Stomach (tissue), 9 donors: ENCODE results near the gene ZNHIT1. TPM values are rescaled to one million over a fixed set of nuclear protein-coding genes. Genes with fewer than 3 reads are reported as not detected.
A peak's percentile ranks its signal among the peaks of the same experiment; 100 is the strongest.
"Not testable (repeated sequence)": the region's sequence is repeated elsewhere in the genome, so short reads cannot be mapped to it uniquely, and the experiment has no call there.

Source experiments
- DNase-seq, 2 donors: peaks; one replicate each; pipeline versions ENCODE4 v3.0.0 to v3.0.0-alpha.2; 2013 to 2019
- H3K27ac ChIP-seq, 5 donors: fragments of 200-600 bp in 4 of 5; sonication (generic) in 4 of 5; one replicate each; pipeline ENCODE4 v1.5.1; 2013 to 2019; ENCODE audit warnings: mild to moderate bottlenecking in 1 of 5, moderate library complexity in 1 of 5
- H3K27me3 ChIP-seq, 3 donors: fragments of 200-600 bp; sonication (generic); one replicate each; pipeline ENCODE4 v1.5.1; 2017 to 2019; ENCODE audit warnings: mixed run types in 1 of 3
- H3K36me3 ChIP-seq, 4 donors: fragments of 200-600 bp; sonication (generic); 1 replicate in 3 of 4; 2 replicates in 1 of 4; pipeline ENCODE4 v1.5.1; 2016 to 2019
- H3K4me1 ChIP-seq, 4 donors: fragments of 200-600 bp; sonication (generic); one replicate each; pipeline ENCODE4 v1.5.1; 2016 to 2019
- H3K4me3 ChIP-seq, 4 donors: fragments of 200-600 bp; sonication (generic) in 3 of 4; one replicate each; pipeline ENCODE4 v1.5.1; 2016 to 2019; ENCODE audit warnings: mild to moderate bottlenecking in 1 of 4
- H3K9me3 ChIP-seq, 4 donors: fragments of 200-600 bp; sonication (generic); one replicate each; pipeline ENCODE4 v1.5.1; 2016 to 2019
- EP300 ChIP-seq: sonication (generic); formaldehyde crosslinking; IDR thresholded peaks from one replicate; pipeline ENCODE4 v1.6.1; 2017; ENCODE audit warnings: antibody characterized with exemption
- POLR2A ChIP-seq, 4 donors: fragments of 450-650 bp; IDR thresholded peaks; one replicate each; pipeline ENCODE4 v1.6.1; 2016; ENCODE audit warnings: antibody characterized with exemption in 4 of 4, control low read depth in 2 of 4, mild to moderate bottlenecking in 1 of 4, moderate library complexity in 1 of 4
- POLR2AphosphoS5 ChIP-seq, 3 donors: sonication (generic); formaldehyde crosslinking; IDR thresholded peaks; one replicate each; pipeline ENCODE4 v1.6.1; 2016; ENCODE audit warnings: antibody characterized with exemption in 3 of 3
- WGBS, 5 donors: extraction: QIAGEN DNeasy Blood & Tissue Kit in 3 of 5; methylation state at CpG; one replicate each; pipeline versions ENCODE4 v1.1.5 to v1.1.7; 2013 to 2018; 5-methylcytosine and 5-hydroxymethylcytosine counted together
- intact Hi-C: fragments of 100-400 bp; cut with DNase I; formaldehyde crosslinking; loops from one replicate; pipeline ENCODE4 v1.15.1; 2023; ENCODE audit warnings: low total_unique reads
- polyA plus RNA-seq, 3 donors: library from polyadenylated mRNA; stranded (reverse); fragments of 200-250 nt; gene quantifications; one replicate each; pipeline ENCODE4 v1.2.3, GENCODE V29; 2013
- total RNA-seq, 5 donors: library from RNA; depleted of rRNA; stranded (reverse); fragments of >200 nt; gene quantifications; one replicate each; pipeline versions ENCODE4 v1.1.0 to v1.2.3, GENCODE V29; 2014 to 2016
- TF ChIP-seq, protein P1 (sequence below), 7 experiments: fragments of 450-650 bp in 4 of 7; fragments of 200-600 bp in 3 of 7; sonication (generic) in 3 of 7; IDR thresholded peaks; one replicate each; pipeline ENCODE4 v1.5.1; 2016 to 2019; ENCODE audit warnings: antibody characterized with exemption in 7 of 7, control low read depth in 2 of 7, mild to moderate bottlenecking in 1 of 7
- donor health status: healthy with polysubstance abuse.
- donor health status: Bipolar disorder and iron deficiency.
- donor health status: healthy.

Gene ZNHIT1
- total and polyA plus RNA-seq, 8 donors: 22.8 to 170 (median 115) TPM

DNA sequence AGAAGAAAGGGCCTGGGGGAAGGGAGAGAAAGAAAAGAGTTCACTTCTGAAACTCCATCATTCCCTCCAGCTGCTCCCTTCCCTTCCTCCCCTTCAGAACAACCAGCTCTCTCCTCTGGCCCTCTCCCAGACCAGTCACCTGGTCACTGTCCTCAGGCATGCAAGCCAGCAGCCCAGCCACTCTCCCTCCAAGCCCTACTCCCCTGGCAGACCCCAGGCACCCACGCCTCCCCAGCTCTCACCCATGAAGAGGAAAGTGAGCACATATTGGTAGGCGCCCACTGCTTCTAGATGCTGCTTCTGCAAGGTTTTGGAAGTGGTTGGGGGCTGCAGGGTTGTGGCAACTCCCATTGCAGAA is 17.5 kb upstream of the ZNHIT1 start:
- intact Hi-C loops: no loop called here
- H3K4me3 ChIP-seq: no peak overlapping the region
- no peak overlapping the region for H3K27ac ChIP-seq
- H3K9me3 ChIP-seq: no peaks in the 10 kb centered on the region
- peaks cover 11 to 18% (median 16%) of the 10 kb centered on the region in 4 donors for H3K4me1 ChIP-seq
- peaks cover 0 to 85% (median 28%) of the 10 kb centered on the region in 3 donors for H3K27me3 ChIP-seq
- WGBS, 5 donors: 75 to 90% (median 78%) methylated on average over 2 of the region's 2 CpGs
- no peak for DNase-seq
- H3K36me3 ChIP-seq: no peaks in the 10 kb centered on the region
- TF ChIP-seq POLR2A (IDR thresholded peaks at IDR 0.05): no peak
- TF ChIP-seq, protein P1, sequence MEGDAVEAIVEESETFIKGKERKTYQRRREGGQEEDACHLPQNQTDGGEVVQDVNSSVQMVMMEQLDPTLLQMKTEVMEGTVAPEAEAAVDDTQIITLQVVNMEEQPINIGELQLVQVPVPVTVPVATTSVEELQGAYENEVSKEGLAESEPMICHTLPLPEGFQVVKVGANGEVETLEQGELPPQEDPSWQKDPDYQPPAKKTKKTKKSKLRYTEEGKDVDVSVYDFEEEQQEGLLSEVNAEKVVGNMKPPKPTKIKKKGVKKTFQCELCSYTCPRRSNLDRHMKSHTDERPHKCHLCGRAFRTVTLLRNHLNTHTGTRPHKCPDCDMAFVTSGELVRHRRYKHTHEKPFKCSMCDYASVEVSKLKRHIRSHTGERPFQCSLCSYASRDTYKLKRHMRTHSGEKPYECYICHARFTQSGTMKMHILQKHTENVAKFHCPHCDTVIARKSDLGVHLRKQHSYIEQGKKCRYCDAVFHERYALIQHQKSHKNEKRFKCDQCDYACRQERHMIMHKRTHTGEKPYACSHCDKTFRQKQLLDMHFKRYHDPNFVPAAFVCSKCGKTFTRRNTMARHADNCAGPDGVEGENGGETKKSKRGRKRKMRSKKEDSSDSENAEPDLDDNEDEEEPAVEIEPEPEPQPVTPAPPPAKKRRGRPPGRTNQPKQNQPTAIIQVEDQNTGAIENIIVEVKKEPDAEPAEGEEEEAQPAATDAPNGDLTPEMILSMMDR (IDR thresholded peaks at IDR 0.05): no peak
- TF ChIP-seq EP300: no peak
- TF ChIP-seq POLR2AphosphoS5 (IDR thresholded peaks at IDR 0.05): no peak

DNA sequence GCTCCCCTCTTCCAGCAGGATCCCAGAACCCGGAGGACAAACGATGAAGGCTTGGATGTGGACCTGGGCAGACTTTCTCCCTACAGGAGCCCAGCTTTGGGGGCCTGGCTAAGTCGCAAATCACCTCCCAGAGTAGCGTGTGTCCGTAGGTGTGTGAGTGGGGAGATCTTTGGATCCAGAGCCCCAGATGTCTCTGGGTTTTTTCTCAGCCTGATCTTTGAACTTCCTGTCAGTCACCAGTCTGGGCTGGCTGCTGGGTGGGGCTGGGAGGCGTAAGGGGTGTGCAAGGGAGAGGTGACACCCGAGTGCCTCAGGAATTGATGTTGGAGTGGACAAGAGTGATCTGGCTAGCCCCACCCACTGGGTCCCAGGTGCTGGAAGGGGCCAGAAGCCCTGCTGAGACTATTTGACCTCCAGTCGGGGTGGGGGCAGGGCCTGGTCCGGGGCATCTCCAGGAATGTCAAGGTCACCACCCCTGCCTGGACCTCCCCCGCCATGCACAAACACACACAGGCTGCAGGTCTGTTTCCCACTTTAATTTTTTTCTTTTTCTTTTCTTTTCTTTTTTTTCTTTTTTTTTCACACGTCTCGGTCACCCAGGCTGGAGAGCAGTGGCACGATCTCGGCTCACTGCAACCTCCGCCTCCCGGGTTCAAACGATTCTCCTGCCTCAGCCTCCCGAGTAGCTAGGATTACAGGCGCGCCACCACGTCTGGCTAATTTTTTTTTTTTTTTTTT is 16.9 kb upstream of the ZNHIT1 start, which contains the start of gene MOGAT3:
Gene MOGAT3, minus strand, starts transcription at position 175 of the 738 bp plus-strand sequence. CDS start 182 bp downstream, outside the sequence.
- intact Hi-C loops: no loop called here
- 20 to 34% (median 27%) methylated on average over 21 of the region's 21 CpGs for WGBS, 5 donors
- no peaks in the 10 kb centered on the region for H3K9me3 ChIP-seq
- H3K4me1 ChIP-seq: peaks cover 11 to 18% (median 16%) of the 10 kb centered on the region in 4 donors
- H3K4me3 ChIP-seq: peak within 1 kb of the TSS; percentile 12 to 47 (median 32)
- TF ChIP-seq POLR2AphosphoS5 (IDR thresholded peaks at IDR 0.05) (no peak), EP300 (no peak), POLR2A (IDR thresholded peaks at IDR 0.05) (no peak)
- TF ChIP-seq, protein P1 (IDR thresholded peaks at IDR 0.05): no peak
- peak in 1 of 2 donors; percentile 64 for DNase-seq
- no peak within 1 kb of the TSS for H3K27ac ChIP-seq
- peaks cover 0 to 79% (median 28%) of the 10 kb centered on the region in 3 donors for H3K27me3 ChIP-seq
- peaks cover 0 to 4% (median 3%) of the 10 kb centered on the region in 4 donors for H3K36me3 ChIP-seq

DNA sequence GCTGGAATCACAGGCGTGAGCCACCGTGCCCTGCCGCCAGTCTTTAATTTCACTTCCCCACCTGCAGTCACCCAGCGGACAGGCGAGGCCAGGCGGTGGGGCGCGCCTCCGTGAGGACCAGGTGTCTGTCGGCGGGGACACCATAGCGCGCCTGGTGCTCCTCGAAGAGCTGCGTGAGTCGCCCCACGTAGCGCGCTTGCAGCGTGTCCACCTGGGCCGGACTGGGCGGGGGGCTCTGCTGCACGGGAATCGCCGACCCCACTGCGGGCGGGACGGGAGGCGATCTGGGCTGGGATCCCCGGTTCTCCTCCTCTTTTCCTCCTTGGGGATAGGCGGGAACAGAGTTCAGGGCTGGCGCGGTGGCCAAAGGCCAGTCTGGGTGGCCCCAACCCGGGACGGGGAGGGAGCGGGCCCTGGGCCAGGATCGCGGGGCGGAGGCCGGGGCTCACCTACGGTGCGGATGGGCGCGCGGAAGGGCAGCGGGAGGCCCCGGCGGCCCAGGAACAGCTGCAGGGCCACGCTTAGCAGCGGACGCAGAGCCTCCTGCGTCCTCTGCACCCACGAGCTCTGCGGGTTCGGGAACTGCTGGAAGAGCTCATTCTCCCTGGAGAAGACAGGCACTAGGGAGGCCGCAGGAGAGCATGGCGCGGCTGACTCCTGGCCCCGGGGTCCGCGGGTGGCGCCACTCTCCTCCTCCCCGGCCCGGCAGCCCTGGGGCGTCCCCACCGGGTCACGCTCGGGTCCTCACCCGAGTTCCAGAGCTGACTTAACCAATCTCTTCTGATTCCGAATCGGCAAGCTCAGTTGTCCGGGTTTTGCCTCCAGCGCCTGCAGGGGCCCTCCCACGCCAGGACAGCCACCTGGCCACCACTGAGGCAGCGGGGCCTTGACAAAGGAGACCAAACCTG is 16.0 kb upstream of the ZNHIT1 start:
- intact Hi-C loops: no loop called here
- TF ChIP-seq POLR2AphosphoS5 (IDR thresholded peaks at IDR 0.05) (no peak), EP300 (no peak), POLR2A (IDR thresholded peaks at IDR 0.05) (no peak)
- TF ChIP-seq, protein P1 (IDR thresholded peaks at IDR 0.05): no peak
- peaks cover 11 to 18% (median 16%) of the 10 kb centered on the region in 4 donors for H3K4me1 ChIP-seq
- H3K4me3 ChIP-seq: peak overlapping the region; percentile 12 to 47 (median 32)
- no peak overlapping the region for H3K27ac ChIP-seq
- peaks cover 0 to 13% (median 13%) of the 10 kb centered on the region in 4 donors for H3K36me3 ChIP-seq
- peak; percentile 34 to 52 for DNase-seq
- no peaks in the 10 kb centered on the region for H3K9me3 ChIP-seq
- peaks cover 0 to 70% (median 28%) of the 10 kb centered on the region in 3 donors for H3K27me3 ChIP-seq
- WGBS, 5 donors: 7 to 9% (median 8%) methylated on average over 16 to 75 of the region's 75 CpGs

DNA sequence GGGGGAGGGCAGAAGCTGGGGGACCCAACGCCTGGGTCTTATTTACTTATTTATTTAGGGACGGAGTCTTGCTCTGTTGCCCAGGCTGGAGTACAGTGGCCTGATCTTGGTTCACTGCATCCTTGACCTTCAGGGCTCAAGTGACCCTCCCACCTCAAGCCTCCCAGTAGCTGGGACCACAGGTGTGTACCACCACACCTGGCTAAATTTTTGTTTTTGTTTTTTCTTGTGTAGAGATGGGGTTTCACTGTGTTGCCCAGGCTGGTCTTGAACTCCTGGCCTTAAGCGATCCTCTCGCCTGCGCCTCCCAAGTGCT is 15.4 kb upstream of the ZNHIT1 start:
- Histone ChIP-seq H3K9me3 (no peaks in the 10 kb centered on the region), H3K4me1 (peaks cover 11 to 18% (median 16%) of the 10 kb centered on the region in 4 donors), H3K4me3 (no peak overlapping the region), H3K36me3 (peaks cover 0 to 19% (median 19%) of the 10 kb centered on the region in 4 donors), H3K27ac (no peak overlapping the region), H3K27me3 (peaks cover 0 to 64% (median 28%) of the 10 kb centered on the region in 3 donors)
- intact Hi-C loops: no loop called here
- no peak for DNase-seq
- WGBS, 5 donors: 79 to 89% (median 84%) methylated on average over 5 of the region's 5 CpGs
- no peak for TF ChIP-seq POLR2A (IDR thresholded peaks at IDR 0.05)
- TF ChIP-seq, protein P1 (IDR thresholded peaks at IDR 0.05): no peak
- TF ChIP-seq POLR2AphosphoS5 (IDR thresholded peaks at IDR 0.05): no peak
- TF ChIP-seq EP300: no peak

DNA sequence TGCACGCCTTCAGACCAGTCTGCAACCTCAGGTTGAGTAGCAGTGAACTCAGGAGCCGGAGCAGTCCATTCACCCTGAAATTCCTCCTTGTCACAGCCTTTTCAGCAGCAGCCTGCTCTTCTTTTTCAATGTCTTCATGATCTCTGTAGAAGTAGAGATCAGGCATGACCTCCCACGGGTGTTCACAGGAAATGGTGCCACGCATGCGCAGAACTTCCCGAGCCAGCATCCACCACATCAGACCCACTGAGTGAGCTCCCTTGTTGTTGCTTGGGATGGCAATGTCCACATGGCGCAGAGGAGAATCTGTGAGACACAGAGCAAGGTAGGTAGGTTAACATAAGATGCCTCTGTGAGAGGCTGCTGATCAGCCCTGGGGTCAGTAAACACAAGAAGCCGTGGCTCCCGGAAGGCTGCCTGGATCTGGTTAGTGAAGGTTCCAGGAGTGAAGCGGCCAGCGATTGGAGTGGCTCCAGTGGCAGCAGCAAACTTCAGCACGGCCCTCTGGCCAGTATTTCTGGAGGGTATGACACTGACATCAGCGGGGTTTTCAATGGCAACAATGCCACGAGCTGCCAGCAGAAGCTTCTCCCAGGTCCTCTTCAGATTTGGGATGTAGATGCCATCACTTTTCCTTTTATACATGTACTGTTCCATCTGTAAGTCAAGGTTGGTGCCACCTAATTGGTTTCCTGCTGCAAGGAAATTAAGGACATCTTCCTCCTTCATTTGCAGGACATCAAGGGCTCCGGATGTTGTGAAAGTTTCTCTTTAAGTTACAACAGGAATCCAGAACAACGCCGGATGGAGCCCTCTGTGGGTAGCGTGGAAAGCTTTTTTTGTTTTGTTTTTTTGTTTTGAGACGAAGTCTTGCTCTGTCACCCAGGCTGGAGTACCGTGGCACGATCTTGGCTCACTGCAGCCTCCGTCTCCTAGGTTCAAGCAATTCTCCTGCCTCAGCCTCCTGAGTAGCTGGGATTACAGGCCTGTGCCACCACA is 13.9 kb upstream of the ZNHIT1 start:
- H3K9me3 ChIP-seq, DNase-seq, intact Hi-C loops, H3K4me3 ChIP-seq, H3K27ac ChIP-seq: not testable (repeated sequence)
- Histone ChIP-seq H3K36me3 (peaks cover 7 to 34% (median 33%) of the 10 kb centered on the region in 4 donors), H3K4me1 (peaks cover 11 to 18% (median 16%) of the 10 kb centered on the region in 4 donors), H3K27me3 (peaks cover 0 to 51% (median 28%) of the 10 kb centered on the region in 3 donors)
- 56 to 73% (median 67%) methylated on average over 18 to 22 of the region's 22 CpGs for WGBS, 5 donors
